Spleen (tissue), 7 donors: Measurements from ENCODE around the gene TCEA2.

ENCODE experiments used
- CTCF ChIP-seq, 11 experiments: fragments of 200-600 bp in 7 of 11; fragments of 450-650 bp in 4 of 11; sonication (generic) in 4 of 11; IDR thresholded peaks in 8 of 11; conservative IDR thresholded peaks in 3 of 11; 1 replicate in 7 of 11; 2 replicates in 4 of 11; pipeline versions ENCODE4 v1.4.0 to v1.8.0; 2016 to 2021; ENCODE audit warnings: antibody characterized with exemption in 11 of 11, inconsistent platforms in 4 of 11, mild to moderate bottlenecking in 1 of 11
- POLR2A ChIP-seq, 3 donors: fragments of 450-650 bp; IDR thresholded peaks; one replicate each; pipeline ENCODE4 v1.5.1; 2017; ENCODE audit warnings: antibody characterized with exemption in 3 of 3, mild to moderate bottlenecking in 1 of 3
- POLR2AphosphoS5 ChIP-seq, 3 donors: sonication (generic); formaldehyde crosslinking; IDR thresholded peaks; one replicate each; pipeline ENCODE4 v1.5.1; 2017; ENCODE audit warnings: antibody characterized with exemption in 3 of 3
- donor health status: DM: no; HTN: no; CAD: no; lungs with moderate emphysema.
- donor health status: DM: no; HTN: no; CAD: no.
- donor health status: DM: no; HTN: no; CAD: no.

- TF ChIP-seq POLR2AphosphoS5 (IDR thresholded peaks at IDR 0.05) (no peak), CTCF (IDR thresholded peaks at IDR 0.05 in 8 of 11, conservative IDR thresholded peaks at IDR 0.05 in 3 of 11) (no peak), POLR2A (IDR thresholded peaks at IDR 0.05) (no peak)
Observed at GRCh38 chr20:64103871-64104666, 41.1 kb downstream of the TCEA2 start.
